Hepatic stellate cell (primary cell): Measurements from ENCODE around the gene AKT2.

Experiments
- DNase-seq: peaks from one replicate; pipeline ENCODE4 v3.0.0; 2011; ENCODE audit warnings: low spot score

The AKT2 gene

GRCh38 chr19:40300668-40301067 lies 15.5 kb upstream of the AKT2 start:
- DNase-seq = no peak

- DNase-seq = no peak
These were observed 12.9 kb upstream of the AKT2 start for GRCh38 chr19:40298026-40298425.

- no peak for DNase-seq
These were observed 9.4 kb upstream of the AKT2 start for GRCh38 chr19:40294560-40294959.

GRCh38 chr19:40286971-40287421 lies 1.9 kb upstream of the AKT2 start:
- no peak for DNase-seq

GRCh38 chr19:40286235-40286970 lies 1.3 kb upstream of the AKT2 start:
- no peak for DNase-seq

- DNase-seq = peak; percentile 97
These were observed 449 bp upstream of the AKT2 start for GRCh38 chr19:40285353-40286234.

GRCh38 chr19:40284251-40284500 lies 969 bp downstream of the AKT2 start:
- DNase-seq = no peak

GRCh38 chr19:40283414-40284250 lies 1.5 kb downstream of the AKT2 start:
- DNase-seq = no peak

GRCh38 chr19:40282920-40283319 lies 2.2 kb downstream of the AKT2 start:
- DNase-seq = no peak

GRCh38 chr19:40282209-40282580 lies 3.0 kb downstream of the AKT2 start:
- DNase-seq = no peak

- no peak for DNase-seq
These were observed 3.5 kb downstream of the AKT2 start for GRCh38 chr19:40281381-40282208.

GRCh38 chr19:40280608-40281221 lies 4.4 kb downstream of the AKT2 start:
- no peak for DNase-seq

- no peak for DNase-seq
These were observed 5.2 kb downstream of the AKT2 start for GRCh38 chr19:40279761-40280607.

GRCh38 chr19:40279120-40279551 lies 6.0 kb downstream of the AKT2 start:
- DNase-seq = no peak

GRCh38 chr19:40278361-40279035 lies 6.6 kb downstream of the AKT2 start:
- DNase-seq = no peak

- no peak for DNase-seq
These were observed 7.6 kb downstream of the AKT2 start for GRCh38 chr19:40277356-40278059.

GRCh38 chr19:40274585-40275544 lies 10.3 kb downstream of the AKT2 start:
- DNase-seq = no peak
